H1 (cell line): ENCODE results near the gene MTG1. TPM values are rescaled to one million over a fixed set of nuclear protein-coding genes. Genes with fewer than 3 reads are reported as not detected.

Experiments used
- RAD21 ChIP-seq, 2 experiments: IDR thresholded peaks in 1 of 2; conservative IDR thresholded peaks in 1 of 2; 2 replicates each; pipeline ENCODE4 v1.6.1; 2011; ENCODE audit warnings: low read depth in 2 of 2, low read length in 2 of 2, improper control_type of control experiment in 1 of 2, inconsistent platforms in 1 of 2, mild to moderate bottlenecking in 1 of 2, moderate library complexity in 1 of 2
- polyA plus RNA-seq, 7 experiments: library from polyadenylated mRNA; depleted of rRNA in 3 of 7; stranded (reverse) in 5 of 7; unstranded in 2 of 7; fragments of >200 nt in 5 of 7; fragments of 200-250 nt in 2 of 7; gene quantifications; 1 replicate in 5 of 7; 2 replicates in 1 of 7; 4 replicates in 1 of 7; pipeline versions ENCODE4 v1.2.1 to v1.2.3, GENCODE V29; 2011 to 2013; ENCODE audit warnings: missing spikeins in 2 of 7, mixed read lengths in 2 of 7
- total RNA-seq: library from RNA; stranded (reverse); fragmentation: NEBNext Ultra II Directional; extraction: Animal tissue kit (Norgen Biotek cat#: 25700); gene quantifications from 2 replicates; pipeline ENCODE4 v1.2.1, GENCODE V29; 2021

MTG1 gene
- total and polyA plus RNA-seq, 2 of the 8 experiments (the other 6 are each of a cell fraction or from before 2014, with no cell fraction given), result 56.6 to 81.6 TPM

DNA sequence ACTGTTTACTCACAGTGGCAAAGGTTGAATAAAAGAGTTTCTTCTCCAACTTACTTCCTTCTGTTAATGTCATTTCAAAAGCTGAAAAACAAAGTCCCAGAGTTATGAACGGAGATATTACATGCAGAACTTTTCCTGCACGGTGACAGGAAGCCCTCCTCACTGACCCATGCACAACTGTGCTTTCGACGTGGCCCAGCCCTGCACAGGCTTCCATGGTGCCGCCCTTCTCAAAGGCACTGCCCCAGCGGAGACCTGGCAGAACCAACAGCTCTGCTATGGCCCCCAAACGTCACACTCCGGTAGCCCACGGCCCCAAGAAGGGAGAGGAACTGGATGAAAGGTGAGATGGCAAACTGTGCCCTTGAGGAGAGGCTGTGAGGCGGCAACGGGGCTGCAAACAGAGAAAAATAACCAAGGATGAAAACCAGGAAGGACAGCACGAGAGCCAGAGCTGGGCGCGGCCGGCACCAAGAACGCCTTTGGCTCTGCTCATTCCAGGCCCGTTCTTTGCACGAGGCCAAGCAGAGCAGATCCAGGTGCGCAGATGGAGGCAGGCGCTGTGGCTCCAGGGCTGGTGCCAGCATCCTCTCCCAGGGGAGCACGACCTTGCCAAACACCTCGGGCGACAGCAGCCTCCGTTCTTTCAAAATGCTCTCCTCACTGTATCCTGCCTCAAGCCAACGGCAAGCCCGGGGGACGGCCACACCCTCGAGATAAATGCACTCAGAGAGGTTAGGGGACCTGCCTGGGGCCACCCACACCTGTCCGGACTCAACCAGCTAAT is 29.1 kb upstream of the MTG1 start (continued):
- no peak for TF ChIP-seq RAD21 (IDR thresholded peaks at IDR 0.05 in 1 of 2, conservative IDR thresholded peaks at IDR 0.05 in 1 of 2; ENCODE audit: low read depth in 2 of 2, low read length in 2 of 2)
